Mucosa of stomach (tissue), 1 donor: ENCODE data around the gene ADGRD2.

Experiments used
- H3K27me3 ChIP-seq: one replicate; pipeline ENCODE4 v1.7.0; 2013; ENCODE audit warnings: mild to moderate bottlenecking, low read length; ENCODE audit not compliant: control insufficient read depth, insufficient read depth
- H3K36me3 ChIP-seq: one replicate; pipeline ENCODE4 v1.7.0; 2013; ENCODE audit warnings: low read length; ENCODE audit not compliant: control insufficient read depth, insufficient read depth
- H3K4me1 ChIP-seq: one replicate; pipeline ENCODE4 v1.7.0; 2013; ENCODE audit warnings: mild to moderate bottlenecking, low read length; ENCODE audit not compliant: control insufficient read depth, insufficient read depth
- H3K4me3 ChIP-seq: one replicate; pipeline ENCODE4 v1.7.0; 2013; ENCODE audit warnings: low read length
- H3K9ac ChIP-seq: one replicate; pipeline ENCODE4 v1.7.0; 2013; ENCODE audit warnings: mild to moderate bottlenecking, low read length, moderate library complexity
- H3K9me3 ChIP-seq: one replicate; pipeline ENCODE4 v1.7.0; 2013; ENCODE audit warnings: mild to moderate bottlenecking, low read length, moderate library complexity; ENCODE audit not compliant: control insufficient read depth
- donor health status: Pancreatic carcinoma.

ADGRD2 gene

GRCh38 chr9:124452841-124453585 lies 2.8 kb downstream of the ADGRD2 start:
- peaks cover 49% of the 10 kb centered on the region for H3K27me3 ChIP-seq
- H3K4me1 ChIP-seq, result no peaks in the 10 kb centered on the region
- no peaks in the 10 kb centered on the region for H3K36me3 ChIP-seq
- no peak overlapping the region for H3K4me3 ChIP-seq
- H3K9ac ChIP-seq, result no peak overlapping the region
- H3K9me3 ChIP-seq, result no peaks in the 10 kb centered on the region

- H3K9ac ChIP-seq, result no peak overlapping the region
- H3K9me3 ChIP-seq, result no peaks in the 10 kb centered on the region
- H3K27me3 ChIP-seq, result peaks cover 49% of the 10 kb centered on the region
- no peaks in the 10 kb centered on the region for H3K4me1 ChIP-seq
- no peaks in the 10 kb centered on the region for H3K36me3 ChIP-seq
- no peak overlapping the region for H3K4me3 ChIP-seq
Observed at GRCh38 chr9:124453586-124454191, 3.4 kb downstream of the ADGRD2 start.

- H3K27me3 ChIP-seq, result peaks cover 49% of the 10 kb centered on the region
Observed at GRCh38 chr9:124454296-124454695, 4.0 kb downstream of the ADGRD2 start.

GRCh38 chr9:124454791-124455443 lies 4.7 kb downstream of the ADGRD2 start:
- Histone ChIP-seq H3K4me3 (no peak overlapping the region), H3K27me3 (peaks cover 43% of the 10 kb centered on the region), H3K9me3 (no peaks in the 10 kb centered on the region), H3K9ac (no peak overlapping the region), H3K4me1 (no peaks in the 10 kb centered on the region), H3K36me3 (no peaks in the 10 kb centered on the region)

More at GRCh38 chr9:124454296-124454695, 4.0 kb downstream of the ADGRD2 start:
- Histone ChIP-seq H3K9ac (no peak overlapping the region), H3K4me3 (no peak overlapping the region), H3K36me3 (no peaks in the 10 kb centered on the region), H3K9me3 (no peaks in the 10 kb centered on the region), H3K4me1 (no peaks in the 10 kb centered on the region)

DNA sequence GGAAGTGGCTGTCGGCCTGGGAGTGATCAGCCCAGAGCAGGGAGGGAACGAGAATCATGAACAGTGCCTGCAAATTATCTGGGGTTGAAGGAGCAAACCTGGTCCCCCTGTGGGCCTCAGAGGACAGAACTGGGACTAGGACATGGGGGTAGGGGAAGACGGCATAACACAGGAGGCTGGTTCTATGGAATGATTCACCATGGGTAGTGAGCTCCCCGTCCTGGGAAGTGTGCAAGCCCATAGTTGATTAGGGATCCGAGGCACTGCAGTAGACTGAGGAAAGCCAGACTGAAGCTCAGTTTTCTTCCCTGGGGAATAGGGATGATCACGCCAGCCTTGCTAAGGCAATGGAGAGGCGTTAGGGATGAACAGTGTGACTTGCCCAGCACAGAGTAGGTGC lies 5.6 kb downstream of the ADGRD2 start:
- no peak overlapping the region for H3K4me3 ChIP-seq
- no peaks in the 10 kb centered on the region for H3K4me1 ChIP-seq
- no peaks in the 10 kb centered on the region for H3K9me3 ChIP-seq
- H3K36me3 ChIP-seq, result no peaks in the 10 kb centered on the region
- peaks cover 35% of the 10 kb centered on the region for H3K27me3 ChIP-seq
- H3K9ac ChIP-seq, result no peak overlapping the region

GRCh38 chr9:124456341-124457078 lies 6.3 kb downstream of the ADGRD2 start:
- no peaks in the 10 kb centered on the region for H3K36me3 ChIP-seq
- no peak overlapping the region for H3K9ac ChIP-seq
- no peaks in the 10 kb centered on the region for H3K9me3 ChIP-seq
- peaks cover 28% of the 10 kb centered on the region for H3K27me3 ChIP-seq
- no peaks in the 10 kb centered on the region for H3K4me1 ChIP-seq
- H3K4me3 ChIP-seq, result no peak overlapping the region

DNA sequence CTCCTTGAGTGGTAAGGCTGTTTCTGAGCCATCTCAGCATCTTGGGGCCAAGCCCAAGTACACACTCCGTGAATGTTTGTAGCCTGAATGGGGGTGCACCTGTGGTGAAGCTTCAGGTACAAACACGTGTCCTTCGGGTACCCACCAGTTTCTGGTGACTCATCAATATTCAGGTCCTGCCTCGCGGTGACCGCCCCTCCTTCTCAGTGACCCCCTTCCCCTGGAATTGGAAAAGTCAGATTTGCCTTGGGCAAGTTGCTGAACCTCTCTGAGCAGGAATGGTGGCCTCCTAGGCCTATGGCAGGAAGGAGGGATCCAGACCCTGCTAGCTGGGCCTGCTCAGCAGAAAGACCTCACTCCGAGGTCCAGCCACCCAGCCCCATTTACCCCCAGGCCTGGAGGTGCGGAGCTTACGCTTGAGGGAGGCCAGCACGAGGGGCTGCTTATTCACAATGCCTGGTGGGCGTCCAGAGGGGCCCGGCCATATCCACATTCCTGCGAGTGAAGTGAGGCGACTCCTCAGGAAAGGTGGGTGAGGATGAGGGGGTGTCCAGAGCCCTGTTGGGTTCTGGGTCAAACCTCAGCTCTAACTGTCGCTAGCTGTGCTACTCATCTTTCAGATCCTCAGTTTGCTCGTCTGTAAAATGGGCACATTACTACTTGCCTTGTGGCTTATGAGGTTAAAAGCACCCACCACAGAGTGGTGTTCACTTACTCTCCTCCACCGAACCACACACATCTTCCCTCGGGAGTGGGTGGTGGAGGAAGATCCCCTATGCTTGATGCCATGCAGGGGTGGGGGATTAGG lies 7.0 kb downstream of the ADGRD2 start:
- H3K36me3 ChIP-seq, result no peaks in the 10 kb centered on the region
- H3K9ac ChIP-seq, result no peak overlapping the region
- H3K27me3 ChIP-seq, result peaks cover 22% of the 10 kb centered on the region
- no peak overlapping the region for H3K4me3 ChIP-seq
- no peaks in the 10 kb centered on the region for H3K9me3 ChIP-seq
- no peaks in the 10 kb centered on the region for H3K4me1 ChIP-seq

GRCh38 chr9:124457887-124458431 lies 7.7 kb downstream of the ADGRD2 start:
- H3K4me1 ChIP-seq, result no peaks in the 10 kb centered on the region
- H3K9me3 ChIP-seq, result no peaks in the 10 kb centered on the region
- H3K4me3 ChIP-seq, result no peak overlapping the region
- no peaks in the 10 kb centered on the region for H3K36me3 ChIP-seq
- peaks cover 15% of the 10 kb centered on the region for H3K27me3 ChIP-seq
- no peak overlapping the region for H3K9ac ChIP-seq

- Histone ChIP-seq H3K36me3 (no peaks in the 10 kb centered on the region), H3K4me1 (no peaks in the 10 kb centered on the region), H3K9ac (no peak overlapping the region), H3K9me3 (no peaks in the 10 kb centered on the region), H3K4me3 (no peak overlapping the region), H3K27me3 (peaks cover 11% of the 10 kb centered on the region)
Observed at GRCh38 chr9:124458441-124458840, 8.2 kb downstream of the ADGRD2 start.

- H3K9ac ChIP-seq, result no peak overlapping the region
- no peaks in the 10 kb centered on the region for H3K27me3 ChIP-seq
- H3K4me1 ChIP-seq, result no peaks in the 10 kb centered on the region
- no peaks in the 10 kb centered on the region for H3K9me3 ChIP-seq
- no peaks in the 10 kb centered on the region for H3K36me3 ChIP-seq
- H3K4me3 ChIP-seq, result no peak overlapping the region
Observed at GRCh38 chr9:124462739-124463138, 12.5 kb downstream of the ADGRD2 start.

- no peaks in the 10 kb centered on the region for H3K36me3 ChIP-seq
Observed at GRCh38 chr9:124465736-124466135, 15.5 kb downstream of the ADGRD2 start.

More at GRCh38 chr9:124465736-124466135, 15.5 kb downstream of the ADGRD2 start:
- Histone ChIP-seq H3K4me3 (no peak overlapping the region), H3K27me3 (no peaks in the 10 kb centered on the region), H3K9me3 (no peaks in the 10 kb centered on the region), H3K9ac (no peak overlapping the region), H3K4me1 (no peaks in the 10 kb centered on the region)
